ENCODE data around the gene RAB11B. TPM values are rescaled to one million over a fixed set of nuclear protein-coding genes. Genes with fewer than 3 reads are reported as not detected.

RAB11B gene
- total and polyA plus RNA-seq, 9 of the 15 experiments (the other 6 are each of a cell fraction or from before 2014, with no cell fraction given): 0.74 to 71.0 (median 13.8) TPM

- TF ChIP-seq NKRF (IDR thresholded peaks at IDR 0.05; ENCODE audit: borderline replicate concordance) (no peak), NONO (IDR thresholded peaks at IDR 0.05; ENCODE audit: low read depth in 2 of 2, low read length in 1 of 2) (peak in 1 of 2 experiments; percentile 71; a peak in 1 of 4 replicates), MXI1 (IDR thresholded peaks at IDR 0.05; ENCODE audit: low read depth, low read length) (no peak), CREB3L1 (IDR thresholded peaks at IDR 0.05; ENCODE audit: borderline replicate concordance, low read depth) (no peak), ETV6 (IDR thresholded peaks at IDR 0.05; ENCODE audit: borderline replicate concordance in 1 of 2, low read depth in 2 of 2, low read length in 1 of 2) (no peak), ETV6 (CRISPR knock-in tag; IDR thresholded peaks at IDR 0.05; ENCODE audit: borderline replicate concordance) (no peak), RAD51 (IDR thresholded peaks at IDR 0.05; ENCODE audit: borderline replicate concordance, low read depth) (no peak), TSC22D4 (tag; IDR thresholded peaks at IDR 0.05) (no peak), ZHX1 (conservative IDR thresholded peaks at IDR 0.05; ENCODE audit: low read length) (no peak), ETS2 (tag; IDR thresholded peaks at IDR 0.05; ENCODE audit: borderline replicate concordance, poor library complexity, severe bottlenecking) (no peak), ELF1 (tag; IDR thresholded peaks at IDR 0.05) (no peak), HOMEZ (CRISPR knock-in tag; IDR thresholded peaks at IDR 0.05) (no peak), CEBPZ (IDR thresholded peaks at IDR 0.05; ENCODE audit: borderline replicate concordance, low read depth, low read length) (no peak; the same call in 1 of the 2 replicates), PTTG1 (tag; IDR thresholded peaks at IDR 0.05; ENCODE audit: low read depth) (no peak)
These were observed 22.8 kb downstream of the RAB11B start, which contains the start of gene MARCHF2 (continued) for GRCh38 chr19:8412783-8413628.

Measured in K562 (cell line).